SK-N-SH (cell line): ENCODE results near the gene PPDPF.

Experiments used
- ELF1 ChIP-seq: IDR thresholded peaks from 2 replicates; pipeline ENCODE4 v1.4.0; 2012
- EP300 ChIP-seq, 2 experiments: IDR thresholded peaks; 2 replicates each; pipeline versions ENCODE4 v1.4.0 to v1.6.1; 2012; ENCODE audit warnings: borderline replicate concordance in 1 of 2, low read depth in 1 of 2, low read length in 1 of 2
- EZH2phosphoT487 ChIP-seq: fragments of 200-600 bp; sonication (generic); IDR thresholded peaks from 2 replicates; pipeline ENCODE4 v1.6.1; 2017; ENCODE audit warnings: low read depth, mixed run types, mild to moderate bottlenecking, antibody characterized with exemption, moderate library complexity, borderline replicate concordance
- JUND ChIP-seq: IDR thresholded peaks from 2 replicates; pipeline ENCODE4 v1.4.0; 2012
- NRF1 ChIP-seq: IDR thresholded peaks from 2 replicates; pipeline ENCODE4 v1.6.1; 2012; ENCODE audit warnings: low read depth, mild to moderate bottlenecking, low read length
- POLR2AphosphoS5 ChIP-seq: IDR thresholded peaks from 2 replicates; pipeline ENCODE4 v1.6.1; 2012; ENCODE audit warnings: low read depth, low read length
- TF ChIP-seq, protein P1 (sequence below): fragments of 200-600 bp; sonication (generic); IDR thresholded peaks from 2 replicates; pipeline ENCODE4 v1.6.1; 2017; ENCODE audit warnings: antibody characterized with exemption, mild to moderate bottlenecking, moderate library complexity
- TF ChIP-seq, protein P2 (sequence below): IDR thresholded peaks from 2 replicates; pipeline ENCODE4 v1.4.0; 2012; ENCODE audit warnings: low read depth, borderline replicate concordance

DNA sequence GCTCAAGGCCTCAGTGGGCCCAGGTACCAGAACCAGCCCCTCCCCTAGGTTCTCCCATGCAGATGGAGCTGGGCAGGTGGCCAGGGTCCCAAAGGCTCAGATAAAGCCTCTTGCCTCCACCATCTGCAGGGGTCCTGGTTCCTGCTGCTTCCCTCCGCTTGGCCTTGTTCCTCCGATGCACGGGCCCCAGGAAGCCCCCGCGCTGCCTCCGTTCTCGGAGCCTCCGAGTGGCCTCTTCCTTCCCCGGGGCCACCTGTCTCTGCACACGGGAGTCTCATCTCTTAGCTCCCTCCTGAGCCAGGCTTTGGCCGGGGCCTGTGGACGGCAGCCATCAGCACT, 18.5 kb downstream of the PPDPF start:
- TF ChIP-seq, protein P1, sequence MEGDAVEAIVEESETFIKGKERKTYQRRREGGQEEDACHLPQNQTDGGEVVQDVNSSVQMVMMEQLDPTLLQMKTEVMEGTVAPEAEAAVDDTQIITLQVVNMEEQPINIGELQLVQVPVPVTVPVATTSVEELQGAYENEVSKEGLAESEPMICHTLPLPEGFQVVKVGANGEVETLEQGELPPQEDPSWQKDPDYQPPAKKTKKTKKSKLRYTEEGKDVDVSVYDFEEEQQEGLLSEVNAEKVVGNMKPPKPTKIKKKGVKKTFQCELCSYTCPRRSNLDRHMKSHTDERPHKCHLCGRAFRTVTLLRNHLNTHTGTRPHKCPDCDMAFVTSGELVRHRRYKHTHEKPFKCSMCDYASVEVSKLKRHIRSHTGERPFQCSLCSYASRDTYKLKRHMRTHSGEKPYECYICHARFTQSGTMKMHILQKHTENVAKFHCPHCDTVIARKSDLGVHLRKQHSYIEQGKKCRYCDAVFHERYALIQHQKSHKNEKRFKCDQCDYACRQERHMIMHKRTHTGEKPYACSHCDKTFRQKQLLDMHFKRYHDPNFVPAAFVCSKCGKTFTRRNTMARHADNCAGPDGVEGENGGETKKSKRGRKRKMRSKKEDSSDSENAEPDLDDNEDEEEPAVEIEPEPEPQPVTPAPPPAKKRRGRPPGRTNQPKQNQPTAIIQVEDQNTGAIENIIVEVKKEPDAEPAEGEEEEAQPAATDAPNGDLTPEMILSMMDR, result no peak
- TF ChIP-seq EP300 (IDR thresholded peaks at IDR 0.05; ENCODE audit: borderline replicate concordance in 1 of 2, low read depth in 1 of 2, low read length in 1 of 2) (no peak), POLR2AphosphoS5 (no peak), JUND (no peak), NRF1 (no peak), EZH2phosphoT487 (no peak), ELF1 (no peak)
- TF ChIP-seq, protein P2, sequence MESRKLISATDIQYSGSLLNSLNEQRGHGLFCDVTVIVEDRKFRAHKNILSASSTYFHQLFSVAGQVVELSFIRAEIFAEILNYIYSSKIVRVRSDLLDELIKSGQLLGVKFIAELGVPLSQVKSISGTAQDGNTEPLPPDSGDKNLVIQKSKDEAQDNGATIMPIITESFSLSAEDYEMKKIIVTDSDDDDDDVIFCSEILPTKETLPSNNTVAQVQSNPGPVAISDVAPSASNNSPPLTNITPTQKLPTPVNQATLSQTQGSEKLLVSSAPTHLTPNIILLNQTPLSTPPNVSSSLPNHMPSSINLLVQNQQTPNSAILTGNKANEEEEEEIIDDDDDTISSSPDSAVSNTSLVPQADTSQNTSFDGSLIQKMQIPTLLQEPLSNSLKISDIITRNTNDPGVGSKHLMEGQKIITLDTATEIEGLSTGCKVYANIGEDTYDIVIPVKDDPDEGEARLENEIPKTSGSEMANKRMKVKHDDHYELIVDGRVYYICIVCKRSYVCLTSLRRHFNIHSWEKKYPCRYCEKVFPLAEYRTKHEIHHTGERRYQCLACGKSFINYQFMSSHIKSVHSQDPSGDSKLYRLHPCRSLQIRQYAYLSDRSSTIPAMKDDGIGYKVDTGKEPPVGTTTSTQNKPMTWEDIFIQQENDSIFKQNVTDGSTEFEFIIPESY, result no peak
